HepG2 (cell line): ENCODE data around the gene MYOM1. TPM values are rescaled to one million over a fixed set of nuclear protein-coding genes. Genes with fewer than 3 reads are reported as not detected.

Experiments
- CENPBD1 ChIP-seq: sonication (generic); formaldehyde crosslinking; IDR thresholded peaks from 2 replicates; pipeline ENCODE4 v1.8.0; 2022; ENCODE audit warnings: missing genetic modification reagents, low read depth, mild to moderate bottlenecking, borderline replicate concordance
- EP300 ChIP-seq, 3 experiments: sonication (generic) in 1 of 3; formaldehyde crosslinking in 1 of 3; IDR thresholded peaks; 2 replicates each; pipeline versions ENCODE4 v1.5.1 to v1.6.1; 2011 to 2020; ENCODE audit warnings: low read depth in 2 of 3, low read length in 2 of 3, borderline replicate concordance in 1 of 3, improper control_type of control experiment in 1 of 3, mild to moderate bottlenecking in 1 of 3, missing genetic modification reagents in 1 of 3, moderate library complexity in 1 of 3
- FOXP4 ChIP-seq: sonication (generic); formaldehyde crosslinking; IDR thresholded peaks from 2 replicates; pipeline ENCODE4 v1.4.0; 2020; ENCODE audit warnings: missing genetic modification reagents
- GATAD1 ChIP-seq: IDR thresholded peaks from 2 replicates; pipeline ENCODE4 v1.6.1; 2016; ENCODE audit warnings: missing genetic modification reagents, missing compliant biosample characterization
- GFI1 ChIP-seq: sonication (generic); formaldehyde crosslinking; IDR thresholded peaks from 2 replicates; pipeline ENCODE4 v1.5.0; 2020; ENCODE audit warnings: missing genetic modification reagents, mild to moderate bottlenecking, borderline replicate concordance
- MLX ChIP-seq: IDR thresholded peaks from 2 replicates; pipeline ENCODE4 v1.6.1; 2016
- NCOA2 ChIP-seq: sonication (generic); formaldehyde crosslinking; IDR thresholded peaks from 2 replicates; pipeline ENCODE4 v1.8.0; 2022; ENCODE audit warnings: inconsistent platforms
- PAXIP1 ChIP-seq: sonication (generic); formaldehyde crosslinking; conservative IDR thresholded peaks from 2 replicates; pipeline ENCODE4 v1.4.0; 2020; ENCODE audit warnings: mild to moderate bottlenecking, missing genetic modification reagents, moderate library complexity
- RCOR2 ChIP-seq: IDR thresholded peaks from 2 replicates; pipeline ENCODE4 v1.6.1; 2016; ENCODE audit warnings: missing biosample characterization, missing genetic modification reagents
- SOX6 ChIP-seq, 2 experiments: fragments of 450-650 bp in 1 of 2; sonication (generic) in 1 of 2; formaldehyde crosslinking in 1 of 2; IDR thresholded peaks; 2 replicates each; pipeline versions ENCODE4 v1.4.0 to v1.6.1; 2017 to 2020; ENCODE audit warnings: antibody characterized with exemption in 1 of 2, mild to moderate bottlenecking in 1 of 2, missing genetic modification reagents in 1 of 2
- SUZ12 ChIP-seq: fragments of 150-350 bp; IDR thresholded peaks from 2 replicates; pipeline ENCODE4 v1.6.1; 2014; ENCODE audit warnings: low read depth, low read length
- ZNF10 ChIP-seq: sonication (generic); formaldehyde crosslinking; IDR thresholded peaks from 2 replicates; pipeline ENCODE4 v1.4.0; 2020; ENCODE audit warnings: mild to moderate bottlenecking, low read depth, missing genetic modification reagents, borderline replicate concordance
- ZNF331 ChIP-seq: sonication (generic); formaldehyde crosslinking; IDR thresholded peaks from 2 replicates; pipeline ENCODE4 v1.4.0; 2020; ENCODE audit warnings: missing genetic modification reagents
- ZNF431 ChIP-seq: sonication (generic); formaldehyde crosslinking; IDR thresholded peaks from 2 replicates; pipeline ENCODE4 v1.9.0; 2022; ENCODE audit warnings: missing genetic modification reagents, low read depth, mild to moderate bottlenecking, borderline replicate concordance
- ZNF878 ChIP-seq: sonication (generic); formaldehyde crosslinking; IDR thresholded peaks from 2 replicates; pipeline ENCODE4 v1.8.1; 2023; ENCODE audit warnings: mild to moderate bottlenecking, missing genetic modification reagents, moderate library complexity
- polyA plus RNA-seq, 8 experiments: library from polyadenylated mRNA; depleted of rRNA in 3 of 8; stranded (reverse) in 7 of 8; unstranded in 1 of 8; fragments of >200 nt; fragmentation: Illumina TruSeq in 4 of 8; extraction: Trizol in 4 of 8; gene quantifications; 2 replicates each; pipeline versions ENCODE4 v1.2.1 to v1.2.3, GENCODE V29; 2011 to 2016; ENCODE audit warnings: low read depth in 4 of 8, missing spikeins in 1 of 8, mixed read lengths in 1 of 8; ENCODE audit not compliant: insufficient read depth in 1 of 8
- total RNA-seq, 5 experiments: library from RNA; depleted of rRNA; stranded (reverse); fragments of >200 nt; fragmentation: Illumina TruSeq; extraction: Trizol; gene quantifications; 2 replicates each; pipeline ENCODE4 v1.2.3, GENCODE V29; 2016; ENCODE audit warnings: low read depth in 1 of 5

Gene MYOM1
- total and polyA plus RNA-seq, 2 of the 13 experiments (the other 11 are each of a cell fraction or from before 2014, with no cell fraction given) = 0.46 to 0.98 TPM

GRCh38 chr18:3058328-3059191 is 161.2 kb downstream of the MYOM1 start (continued):
- TF ChIP-seq PAXIP1 (CRISPR knock-in tag) (peak; percentile 77), FOXP4 (CRISPR knock-in tag) (peak; percentile 96), CENPBD1 (CRISPR knock-in tag) (0 out of 2 replicates have a peak, but pooled peaks have one; percentile 24), GFI1 (CRISPR knock-in tag) (peak; percentile 74; the same call in 1 of the 2 replicates), NCOA2 (peak; percentile 97), SOX6 (IDR thresholded peaks at IDR 0.05) (no peak), SOX6 (CRISPR knock-in tag; IDR thresholded peaks at IDR 0.05) (peak; percentile 84), SUZ12 (no peak), ZNF331 (CRISPR knock-in tag) (peak; percentile 89), RCOR2 (CRISPR knock-in tag) (peak; percentile 67), MLX (CRISPR knock-in tag) (peak; percentile 50; the same call in 1 of the 2 replicates), ZNF878 (CRISPR knock-in tag) (0 out of 2 replicates have a peak, but pooled peaks have one; percentile 71), EP300 (IDR thresholded peaks at IDR 0.05; ENCODE audit: low read depth in 2 of 2, low read length in 2 of 2) (peak in 1 of 2 experiments; percentile 89; a peak in 2 of 4 replicates), EP300 (CRISPR knock-in tag; IDR thresholded peaks at IDR 0.05; ENCODE audit: borderline replicate concordance) (peak; percentile 84), GATAD1 (CRISPR knock-in tag) (peak; percentile 36; the same call in 1 of the 2 replicates), ZNF431 (CRISPR knock-in tag) (0 out of 2 replicates have a peak, but pooled peaks have one; percentile 30), ZNF10 (no peak)
